Breast epithelium (tissue), 4 donors: ENCODE results near the gene SKAP2. TPM values are rescaled to one million over a fixed set of nuclear protein-coding genes. Genes with fewer than 3 reads are reported as not detected.

Experiments used
- DNase-seq, 2 donors: peaks; one replicate each; pipeline ENCODE4 v3.0.0-alpha.2; 2019; ENCODE audit warnings: low spot score in 2 of 2
- H3K27ac ChIP-seq, 2 donors: fragments of 200-600 bp; sonication (generic) in 1 of 2; one replicate each; pipeline ENCODE4 v1.5.1; 2016 to 2019; ENCODE audit warnings: mild to moderate bottlenecking in 1 of 2
- H3K27me3 ChIP-seq, 2 donors: fragments of 200-600 bp; sonication (generic) in 1 of 2; one replicate each; pipeline versions ENCODE4 v1.5.1 to v1.6.0; 2017 to 2019; ENCODE audit warnings: control low read depth in 1 of 2, mild to moderate bottlenecking in 1 of 2
- H3K36me3 ChIP-seq: fragments of 200-600 bp; one replicate; pipeline ENCODE4 v1.5.1; 2019
- H3K4me1 ChIP-seq, 2 donors: fragments of 200-600 bp; sonication (generic); one replicate each; pipeline ENCODE4 v1.5.1; 2016 to 2019; ENCODE audit warnings: control low read depth in 1 of 2
- H3K4me3 ChIP-seq, 3 donors: fragments of 200-600 bp; sonication (generic); 1 replicate in 2 of 3; 2 replicates in 1 of 3; pipeline ENCODE4 v1.5.1; 2016 to 2019; ENCODE audit warnings: mild to moderate bottlenecking in 3 of 3, moderate library complexity in 2 of 3
- H3K9me3 ChIP-seq, 2 donors: fragments of 200-600 bp; sonication (generic) in 1 of 2; one replicate each; pipeline ENCODE4 v1.5.1; 2016 to 2019; ENCODE audit warnings: control low read depth in 1 of 2
- POLR2A ChIP-seq: fragments of 450-650 bp; IDR thresholded peaks from one replicate; pipeline ENCODE4 v1.6.1; 2016; ENCODE audit warnings: antibody characterized with exemption, mild to moderate bottlenecking, moderate library complexity
- POLR2AphosphoS5 ChIP-seq, 3 donors: sonication (generic); formaldehyde crosslinking; IDR thresholded peaks; one replicate each; pipeline ENCODE4 v1.6.1; 2017; ENCODE audit warnings: antibody characterized with exemption in 3 of 3
- intact Hi-C: fragments of 100-400 bp; cut with DNase I; formaldehyde crosslinking; loops from one replicate; pipeline ENCODE4 v1.15.1; 2023; ENCODE audit warnings: low total_unique reads
- total RNA-seq, 3 donors: library from RNA; depleted of rRNA; stranded (reverse); fragments of >200 nt; gene quantifications; one replicate each; pipeline ENCODE4 v1.1.0, GENCODE V29; 2016
- TF ChIP-seq, protein P1 (sequence below), 3 donors: fragments of 450-650 bp; IDR thresholded peaks; one replicate each; pipeline ENCODE4 v1.5.1; 2016 to 2017; ENCODE audit warnings: antibody characterized with exemption in 3 of 3, mild to moderate bottlenecking in 3 of 3, moderate library complexity in 3 of 3

Gene SKAP2
- total RNA-seq, 3 donors from 2014 or later: 26.5 to 46.5 (median 35.7) TPM

DNA sequence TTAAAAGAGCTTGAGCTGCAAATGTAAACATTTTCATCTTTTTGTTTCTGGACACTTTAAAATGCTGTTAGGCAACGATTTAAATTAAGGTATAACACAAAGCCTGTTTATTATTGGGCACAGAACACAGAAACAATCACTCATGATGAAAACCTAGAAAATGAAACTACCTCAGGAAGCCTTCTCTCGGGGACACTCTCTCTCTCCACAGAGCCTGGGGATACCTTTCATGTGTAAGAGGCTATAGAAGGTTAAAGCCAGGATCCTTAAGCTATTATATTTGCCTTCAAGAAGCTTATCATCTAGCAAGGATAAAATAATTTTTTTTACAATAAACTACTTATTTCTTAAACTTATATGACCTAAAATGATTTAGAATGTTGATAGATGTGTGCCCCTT is 194.1 kb downstream of the SKAP2 start:
- no peak overlapping the region for H3K27ac ChIP-seq
- no peak for TF ChIP-seq POLR2A
- no peak for TF ChIP-seq POLR2AphosphoS5 (IDR thresholded peaks at IDR 0.05)
- TF ChIP-seq, protein P1, sequence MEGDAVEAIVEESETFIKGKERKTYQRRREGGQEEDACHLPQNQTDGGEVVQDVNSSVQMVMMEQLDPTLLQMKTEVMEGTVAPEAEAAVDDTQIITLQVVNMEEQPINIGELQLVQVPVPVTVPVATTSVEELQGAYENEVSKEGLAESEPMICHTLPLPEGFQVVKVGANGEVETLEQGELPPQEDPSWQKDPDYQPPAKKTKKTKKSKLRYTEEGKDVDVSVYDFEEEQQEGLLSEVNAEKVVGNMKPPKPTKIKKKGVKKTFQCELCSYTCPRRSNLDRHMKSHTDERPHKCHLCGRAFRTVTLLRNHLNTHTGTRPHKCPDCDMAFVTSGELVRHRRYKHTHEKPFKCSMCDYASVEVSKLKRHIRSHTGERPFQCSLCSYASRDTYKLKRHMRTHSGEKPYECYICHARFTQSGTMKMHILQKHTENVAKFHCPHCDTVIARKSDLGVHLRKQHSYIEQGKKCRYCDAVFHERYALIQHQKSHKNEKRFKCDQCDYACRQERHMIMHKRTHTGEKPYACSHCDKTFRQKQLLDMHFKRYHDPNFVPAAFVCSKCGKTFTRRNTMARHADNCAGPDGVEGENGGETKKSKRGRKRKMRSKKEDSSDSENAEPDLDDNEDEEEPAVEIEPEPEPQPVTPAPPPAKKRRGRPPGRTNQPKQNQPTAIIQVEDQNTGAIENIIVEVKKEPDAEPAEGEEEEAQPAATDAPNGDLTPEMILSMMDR (IDR thresholded peaks at IDR 0.05): no peak
- H3K27me3 ChIP-seq: no peaks in the 10 kb centered on the region

DNA sequence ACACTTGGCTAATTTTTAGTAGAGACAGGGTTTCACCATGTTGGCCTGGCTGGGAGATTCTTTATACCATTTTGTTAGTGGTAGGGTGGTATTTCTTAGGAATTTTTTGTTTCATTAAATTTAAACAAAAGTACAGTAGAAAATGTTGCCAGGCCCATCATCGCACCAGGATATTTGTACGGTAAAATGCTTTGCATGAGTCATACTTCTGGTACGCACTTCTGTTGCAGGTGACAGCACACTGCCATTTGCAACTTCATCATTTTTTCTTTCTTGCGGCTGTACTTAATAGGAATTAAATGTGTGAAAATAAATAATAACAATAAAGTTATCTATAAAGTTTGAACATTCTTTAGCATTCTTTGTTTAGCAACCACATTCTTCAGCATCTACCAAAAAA is 195.6 kb downstream of the SKAP2 start:
- no peaks in the 10 kb centered on the region for H3K4me1 ChIP-seq
- intact Hi-C loops: no loop called here

More for the DNA sequence above, 194.1 kb downstream of the SKAP2 start:
- DNase-seq: no peak
- H3K9me3 ChIP-seq: no peaks in the 10 kb centered on the region
- H3K4me1 ChIP-seq: no peaks in the 10 kb centered on the region
- intact Hi-C loops: no loop called here
- no peak overlapping the region for H3K4me3 ChIP-seq
- H3K36me3 ChIP-seq: no peaks in the 10 kb centered on the region

DNA sequence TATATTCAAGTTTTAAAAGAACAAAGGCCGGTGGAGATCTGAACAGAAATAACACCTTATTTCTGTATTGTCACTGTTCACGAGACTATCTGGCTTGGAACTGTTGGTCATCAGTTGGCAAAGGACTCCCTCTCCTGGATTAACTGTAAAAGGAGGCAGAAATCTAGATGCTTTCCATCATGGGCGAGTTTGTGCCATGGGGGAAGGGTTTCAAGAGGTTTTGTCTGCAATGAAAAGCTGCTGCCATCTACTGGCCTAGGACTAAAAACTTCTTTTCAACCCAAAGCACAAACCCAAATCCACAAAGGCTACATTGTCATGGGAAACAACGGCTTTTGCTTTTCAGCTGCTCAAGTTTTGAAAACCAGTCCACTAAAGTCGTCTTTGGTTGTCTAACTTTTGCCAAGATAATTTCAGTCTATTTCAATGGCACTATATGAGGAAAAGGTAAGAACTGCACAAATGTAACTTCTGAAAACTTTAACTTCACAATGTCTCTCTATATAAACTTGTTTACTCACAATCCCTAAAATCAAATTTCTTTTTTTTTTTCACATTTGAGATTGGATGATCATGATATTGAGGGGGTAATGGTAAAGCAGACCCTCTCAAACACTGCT is 196.8 kb downstream of the SKAP2 start:
- Histone ChIP-seq H3K27ac (no peak overlapping the region), H3K4me3 (no peak overlapping the region), H3K4me1 (no peaks in the 10 kb centered on the region), H3K36me3 (no peaks in the 10 kb centered on the region), H3K9me3 (no peaks in the 10 kb centered on the region), H3K27me3 (no peaks in the 10 kb centered on the region)
- intact Hi-C loops: no loop called here
- DNase-seq: peak in 1 of 2 donors; percentile 33
- TF ChIP-seq, protein P1 (IDR thresholded peaks at IDR 0.05): peak; percentile 38 to 90 (median 73)
- TF ChIP-seq POLR2AphosphoS5 (IDR thresholded peaks at IDR 0.05) (no peak), POLR2A (no peak)

More for the DNA sequence above, 195.6 kb downstream of the SKAP2 start:
- no peak overlapping the region for H3K27ac ChIP-seq
- no peaks in the 10 kb centered on the region for H3K27me3 ChIP-seq
- TF ChIP-seq POLR2AphosphoS5 (IDR thresholded peaks at IDR 0.05) (no peak), POLR2A (no peak)
- TF ChIP-seq, protein P1 (IDR thresholded peaks at IDR 0.05): no peak
- H3K4me3 ChIP-seq: no peak overlapping the region
- DNase-seq: no peak
- H3K36me3 ChIP-seq: no peaks in the 10 kb centered on the region
- no peaks in the 10 kb centered on the region for H3K9me3 ChIP-seq

DNA sequence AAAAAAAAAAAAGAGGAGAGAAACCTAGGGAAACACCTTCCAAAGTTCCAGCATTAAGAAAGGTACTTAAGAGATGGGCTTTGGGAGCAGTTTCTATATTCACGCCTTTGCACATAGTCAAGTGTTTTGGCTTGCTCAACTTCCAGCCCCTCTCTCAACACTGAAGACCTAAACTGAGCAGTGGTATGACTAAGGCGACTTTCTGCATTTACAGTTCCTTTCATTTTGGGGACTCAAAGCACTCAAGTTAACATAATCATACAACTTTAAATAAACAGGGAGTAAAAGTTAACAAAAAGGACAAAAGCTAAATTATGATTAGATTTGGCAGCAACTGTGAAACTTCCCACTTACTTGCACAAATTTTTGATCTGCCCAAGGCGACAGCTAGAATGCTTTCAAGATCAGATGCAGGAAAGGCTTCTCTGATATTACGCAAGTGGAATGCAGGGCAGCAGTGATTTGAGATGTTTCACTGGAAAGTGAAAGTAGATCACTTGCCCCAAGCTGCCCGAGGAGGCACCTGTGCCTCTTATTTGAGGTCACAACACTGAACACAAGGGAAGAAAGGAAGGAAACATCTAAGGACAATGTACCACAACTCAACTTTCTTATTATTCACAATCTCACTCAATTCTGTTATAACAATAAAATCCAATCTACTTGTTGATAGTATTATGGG is 199.5 kb downstream of the SKAP2 start:
- peak overlapping the region in 1 of 3 donors; percentile 21 for H3K4me3 ChIP-seq
- no peak for DNase-seq
- intact Hi-C loops: no loop called here
- no peaks in the 10 kb centered on the region for H3K27me3 ChIP-seq
- no peak for TF ChIP-seq POLR2AphosphoS5 (IDR thresholded peaks at IDR 0.05)
- TF ChIP-seq POLR2A: no peak
- no peaks in the 10 kb centered on the region for H3K4me1 ChIP-seq
- H3K27ac ChIP-seq: no peak overlapping the region
- H3K9me3 ChIP-seq: no peaks in the 10 kb centered on the region
- H3K36me3 ChIP-seq: no peaks in the 10 kb centered on the region

DNA sequence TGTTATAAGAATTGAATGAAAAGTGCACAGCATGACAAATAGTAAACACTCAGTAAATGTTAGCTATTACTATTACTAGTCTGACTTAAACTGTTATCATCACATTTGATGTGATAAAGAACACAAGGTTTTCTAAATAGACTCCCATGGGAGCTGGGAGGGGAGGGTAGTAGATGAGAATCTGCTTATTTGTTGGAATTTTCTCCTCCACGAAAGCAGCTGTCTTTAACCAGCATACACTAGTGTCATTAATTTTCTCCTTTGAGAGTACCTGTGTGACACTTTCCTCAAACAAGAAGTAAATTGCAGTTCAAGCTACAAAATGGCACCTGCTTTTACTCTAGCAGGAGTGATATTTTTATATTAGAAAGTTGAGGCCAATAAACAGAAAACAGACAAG is 200.1 kb downstream of the SKAP2 start:
- intact Hi-C loops: no loop called here
- Histone ChIP-seq H3K27me3 (no peaks in the 10 kb centered on the region), H3K9me3 (no peaks in the 10 kb centered on the region), H3K4me1 (no peaks in the 10 kb centered on the region), H3K4me3 (no peak overlapping the region), H3K36me3 (no peaks in the 10 kb centered on the region), H3K27ac (no peak overlapping the region)
- no peak for DNase-seq
- no peak for TF ChIP-seq POLR2AphosphoS5 (IDR thresholded peaks at IDR 0.05)
- no peak for TF ChIP-seq POLR2A
- TF ChIP-seq, protein P1 (IDR thresholded peaks at IDR 0.05): no peak
